Stimulated activated effector memory CD8-positive, alpha-beta T cell treated with anti-CD3 and anti-CD28 coated beads, Interleukin-12 subunit alpha, Interleukin-12 subunit beta, amount 100 ng/mL, for 72 hours (primary cell): ENCODE measurements around the gene CACNA1C.

ENCODE experiments used
- ATAC-seq: fragments of 150-1000 bp; cut with Tn5 transposase; 2 replicates; pipeline ENCODE4 v1.10.0; 2021
- DNase-seq, 2 donors: peaks; one replicate each; pipeline ENCODE4 v3.0.0; 2021 to 2022; ENCODE audit warnings: low spot score in 2 of 2
- H3K27ac Mint-ChIP-seq: one replicate; pipeline ENCODE4 v1.8.0; 2022; ENCODE audit warnings: mild to moderate bottlenecking, mixed read lengths
- H3K36me3 Mint-ChIP-seq: one replicate; pipeline ENCODE4 v1.8.0; 2022; ENCODE audit warnings: mild to moderate bottlenecking, mixed read lengths
- H3K4me1 Mint-ChIP-seq: one replicate; pipeline ENCODE4 v1.8.0; 2022; ENCODE audit warnings: mixed read lengths
- H3K4me3 Mint-ChIP-seq: one replicate; pipeline ENCODE4 v1.8.0; 2022; ENCODE audit warnings: mild to moderate bottlenecking, mixed read lengths
- H3K9me3 Mint-ChIP-seq: one replicate; pipeline ENCODE4 v1.8.0; 2022; ENCODE audit warnings: mixed read lengths

The CACNA1C gene

DNA sequence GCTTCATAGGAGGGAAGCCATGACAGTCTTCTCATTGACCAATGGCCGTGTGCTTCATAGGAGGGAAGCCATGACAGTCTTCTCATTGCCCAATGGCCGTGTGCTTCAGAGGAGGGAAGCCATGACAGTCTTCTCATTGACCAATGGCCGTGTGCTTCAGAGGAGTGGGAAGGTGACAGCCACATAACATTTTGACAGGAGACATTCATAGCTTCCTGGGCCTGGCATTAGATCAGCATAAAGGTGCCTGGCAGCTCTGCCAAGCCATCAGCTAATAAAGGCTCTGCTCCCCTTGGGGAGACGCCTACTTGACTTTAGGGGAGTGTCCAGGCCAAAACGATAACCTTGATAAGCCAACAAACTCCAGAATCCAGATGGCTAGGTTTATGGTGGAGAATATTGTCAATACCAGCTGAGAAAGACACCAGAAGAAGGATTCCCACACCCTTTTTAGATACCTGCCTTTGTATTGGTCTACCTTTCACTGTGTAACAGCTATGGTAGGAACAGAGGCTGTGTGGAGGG is 468.0 kb downstream of the CACNA1C start:
- Mint-ChIP-seq H3K36me3 (no peaks in the 10 kb centered on the region), H3K4me1 (no peaks in the 10 kb centered on the region), H3K9me3 (no peaks in the 10 kb centered on the region), H3K4me3 (no peak overlapping the region), H3K27ac (no peak overlapping the region)
- ATAC-seq (no peak), DNase-seq (no peak)

DNA sequence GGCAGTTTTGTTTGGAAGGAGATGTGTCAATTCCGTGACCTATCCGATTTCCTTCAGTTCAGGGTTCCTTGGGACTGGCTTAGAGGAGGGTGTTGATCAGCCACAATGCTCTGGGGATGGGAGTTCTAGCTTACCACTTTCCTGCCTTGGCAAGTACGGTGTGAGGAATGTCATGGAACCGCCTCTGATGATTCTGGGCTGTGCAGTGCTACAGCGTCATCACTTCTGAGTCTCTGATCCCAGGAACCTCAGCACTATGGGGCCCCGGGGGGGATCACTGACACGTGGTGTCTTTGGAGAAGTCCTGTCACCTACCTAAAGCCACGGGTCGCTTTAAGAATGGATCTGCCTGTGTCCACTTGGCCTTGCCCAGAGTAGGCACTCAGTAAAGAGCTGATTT is 470.5 kb downstream of the CACNA1C start:
- no peaks in the 10 kb centered on the region for H3K4me1 Mint-ChIP-seq
- H3K27ac Mint-ChIP-seq, result no peak overlapping the region
- H3K4me3 Mint-ChIP-seq, result no peak overlapping the region
- DNase-seq (no peak), ATAC-seq (no peak)
- no peaks in the 10 kb centered on the region for H3K36me3 Mint-ChIP-seq
- H3K9me3 Mint-ChIP-seq, result no peaks in the 10 kb centered on the region

DNA sequence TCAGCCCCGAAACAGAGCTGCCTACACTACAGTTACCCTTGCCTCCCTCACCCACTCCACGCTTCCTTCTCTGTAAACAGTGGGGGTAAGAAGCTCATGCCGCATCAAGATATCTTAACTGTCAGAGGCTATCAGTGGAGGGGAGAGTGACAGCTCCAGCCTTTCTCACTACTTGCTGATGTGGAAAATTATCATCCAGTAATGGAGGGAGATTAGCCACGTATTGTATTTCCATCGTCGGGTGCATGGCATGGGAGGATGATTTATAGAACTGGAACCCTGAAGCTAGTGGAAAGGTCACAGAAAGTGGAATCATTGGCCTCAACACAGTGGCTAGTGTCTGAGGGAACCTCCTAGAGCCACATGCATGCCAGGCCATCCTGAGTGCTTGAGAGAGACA is 471.1 kb downstream of the CACNA1C start:
- Mint-ChIP-seq H3K27ac (no peak overlapping the region), H3K36me3 (no peaks in the 10 kb centered on the region), H3K9me3 (no peaks in the 10 kb centered on the region), H3K4me3 (no peak overlapping the region), H3K4me1 (no peaks in the 10 kb centered on the region)
- DNase-seq, result no peak
- no peak for ATAC-seq

DNA sequence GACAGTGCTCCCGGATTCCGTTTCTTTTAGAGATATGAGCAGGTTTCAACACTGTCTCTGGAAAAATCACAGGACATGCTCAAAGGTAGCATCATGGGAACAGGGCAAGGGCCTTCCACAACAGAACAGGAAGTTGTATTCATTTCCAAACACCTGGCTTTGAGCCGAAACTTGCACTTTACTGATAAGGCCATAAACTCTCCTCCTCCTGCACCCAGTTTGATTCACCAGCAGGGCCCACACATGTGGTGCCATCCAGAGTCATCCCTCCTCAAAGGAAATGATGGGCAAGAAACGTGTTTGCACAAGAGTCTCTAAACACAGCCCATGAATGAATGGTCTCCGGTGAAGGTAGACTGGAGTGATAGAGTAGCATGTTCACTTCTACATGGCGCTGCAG is 473.6 kb downstream of the CACNA1C start:
- H3K9me3 Mint-ChIP-seq, result no peaks in the 10 kb centered on the region
- no peak for DNase-seq

DNA sequence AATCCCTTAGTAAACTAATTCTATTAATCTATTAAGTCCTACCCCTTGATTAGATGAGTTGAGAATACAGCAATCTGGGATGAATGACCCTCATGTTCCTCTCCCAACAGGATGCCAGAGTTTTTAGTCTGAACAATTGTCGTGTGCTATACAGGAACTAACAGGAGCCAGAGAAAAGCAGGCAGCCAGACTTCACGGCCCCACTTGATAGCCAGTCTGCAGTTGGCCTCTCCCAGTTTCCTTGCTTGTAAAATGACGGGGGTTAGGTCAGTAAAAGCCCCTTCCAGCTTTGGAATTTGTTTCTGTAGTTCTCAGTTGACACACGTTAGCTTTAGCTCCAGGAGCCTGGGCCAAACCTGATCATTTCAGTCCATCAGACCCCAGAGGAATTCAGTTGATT is 475.2 kb downstream of the CACNA1C start:
- peaks cover 4% of the 10 kb centered on the region for H3K4me1 Mint-ChIP-seq
- no peak overlapping the region for H3K4me3 Mint-ChIP-seq
- DNase-seq (no peak), ATAC-seq (no peak)
- H3K27ac Mint-ChIP-seq, result no peak overlapping the region
- no peaks in the 10 kb centered on the region for H3K9me3 Mint-ChIP-seq
- no peaks in the 10 kb centered on the region for H3K36me3 Mint-ChIP-seq

More for the DNA sequence above, 473.6 kb downstream of the CACNA1C start:
- Mint-ChIP-seq H3K36me3 (no peaks in the 10 kb centered on the region), H3K27ac (no peak overlapping the region), H3K4me3 (no peak overlapping the region), H3K4me1 (no peaks in the 10 kb centered on the region)
- ATAC-seq, result no peak

DNA sequence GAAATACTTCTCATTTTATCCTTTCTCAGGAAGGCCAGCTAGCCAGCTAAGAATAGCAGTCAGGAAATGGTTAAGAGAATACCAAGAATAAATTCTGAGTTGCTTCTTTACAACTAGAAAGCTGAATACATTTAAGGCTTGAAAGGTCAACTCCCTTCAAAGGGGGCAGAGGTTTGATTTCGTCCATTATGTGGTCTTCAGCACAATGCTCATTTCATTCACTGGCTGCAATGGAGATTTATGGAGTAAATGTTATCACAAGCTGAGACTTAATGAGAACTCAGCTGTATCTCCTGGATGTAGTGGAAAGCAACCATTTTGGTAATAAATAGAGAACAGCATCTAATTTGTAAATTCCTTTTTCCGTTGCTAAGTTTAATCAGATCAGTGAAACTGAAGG is 477.0 kb downstream of the CACNA1C start:
- no peaks in the 10 kb centered on the region for H3K36me3 Mint-ChIP-seq
- ATAC-seq (no peak), DNase-seq (no peak)
- H3K9me3 Mint-ChIP-seq, result no peaks in the 10 kb centered on the region
- peaks cover 4% of the 10 kb centered on the region for H3K4me1 Mint-ChIP-seq
- no peak overlapping the region for H3K4me3 Mint-ChIP-seq
- H3K27ac Mint-ChIP-seq, result no peak overlapping the region

DNA sequence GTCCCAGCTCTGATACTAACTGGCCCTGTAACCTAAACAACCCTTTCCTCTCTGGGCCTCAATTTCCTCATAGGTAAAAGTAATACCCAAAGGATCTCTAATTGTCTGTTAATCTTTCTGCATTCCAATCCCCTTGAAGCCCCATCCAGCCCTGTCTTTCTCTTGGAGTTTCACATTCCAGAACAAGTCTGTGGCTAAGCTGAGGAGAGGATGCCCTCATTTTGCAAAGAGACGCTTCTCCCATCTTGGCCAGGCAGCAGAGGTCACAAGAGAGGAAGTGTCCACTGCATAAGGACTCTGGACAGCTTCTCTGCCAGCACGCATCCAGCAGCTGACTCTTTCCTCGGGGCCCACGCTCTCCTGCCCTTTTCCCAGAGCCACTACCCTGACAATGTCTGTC is 478.6 kb downstream of the CACNA1C start:
- no peak overlapping the region for H3K27ac Mint-ChIP-seq
- ATAC-seq (no peak), DNase-seq (no peak)
- H3K4me1 Mint-ChIP-seq, result peaks cover 4% of the 10 kb centered on the region
- H3K9me3 Mint-ChIP-seq, result no peaks in the 10 kb centered on the region
- no peak overlapping the region for H3K4me3 Mint-ChIP-seq
- no peaks in the 10 kb centered on the region for H3K36me3 Mint-ChIP-seq

DNA sequence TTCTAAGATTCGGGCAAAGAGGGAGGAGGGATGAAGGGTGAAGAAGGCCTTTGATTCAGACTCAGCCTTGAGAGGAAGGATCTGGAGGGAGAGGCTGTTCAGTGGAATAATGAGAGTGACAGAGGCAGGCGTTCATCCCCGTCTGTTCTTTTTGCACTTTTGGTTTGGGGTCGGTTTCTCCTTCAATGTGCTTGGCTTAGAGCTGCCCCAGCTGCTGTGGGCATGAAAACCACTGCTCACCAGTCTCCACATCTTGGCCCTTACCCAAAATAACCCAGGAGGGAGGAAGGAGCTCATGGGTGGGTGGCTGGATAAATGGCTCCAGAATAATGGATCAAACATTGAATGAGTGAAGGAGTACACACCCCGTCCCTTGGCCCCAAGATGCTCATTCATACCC is 480.2 kb downstream of the CACNA1C start:
- Mint-ChIP-seq H3K9me3 (no peaks in the 10 kb centered on the region), H3K36me3 (no peaks in the 10 kb centered on the region), H3K4me3 (no peak overlapping the region), H3K27ac (no peak overlapping the region), H3K4me1 (peaks cover 4% of the 10 kb centered on the region)
- ATAC-seq (no peak), DNase-seq (no peak)

DNA sequence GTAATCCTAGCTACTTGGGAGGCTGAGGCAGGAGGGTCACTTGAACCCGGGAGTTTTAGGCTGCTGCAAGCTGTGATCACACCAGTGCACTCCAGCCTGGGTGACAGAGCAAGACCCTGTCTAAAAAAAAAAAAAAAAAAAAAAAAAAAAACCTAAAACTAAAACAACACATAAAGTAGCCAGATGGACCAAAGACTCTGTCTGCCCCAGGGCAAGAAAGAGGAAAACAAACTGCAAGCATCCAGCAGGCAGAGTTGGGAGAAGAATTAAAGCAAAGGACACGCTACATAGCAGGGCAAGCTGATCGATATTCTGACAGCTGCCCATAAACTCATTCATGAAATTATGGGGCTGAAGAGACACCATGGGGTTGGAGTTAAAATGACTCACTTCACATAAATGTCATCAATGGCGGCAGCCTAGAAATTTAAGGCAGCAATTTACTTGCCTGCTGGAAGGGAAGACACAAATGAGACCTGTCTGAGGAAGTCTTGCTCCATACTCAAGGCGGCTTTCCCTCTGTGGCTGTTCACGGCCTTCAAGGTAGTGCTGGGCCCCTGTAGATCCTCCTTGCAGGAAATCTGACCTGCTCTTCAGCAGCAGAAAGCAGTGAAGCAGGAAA is 482.9 kb downstream of the CACNA1C start:
- H3K27ac Mint-ChIP-seq, result no peak overlapping the region
- H3K4me1 Mint-ChIP-seq, result peaks cover 4% of the 10 kb centered on the region
- DNase-seq, result no peak
- no peaks in the 10 kb centered on the region for H3K36me3 Mint-ChIP-seq
- H3K9me3 Mint-ChIP-seq, result no peaks in the 10 kb centered on the region
- ATAC-seq, result no peak
- H3K4me3 Mint-ChIP-seq, result no peak overlapping the region

DNA sequence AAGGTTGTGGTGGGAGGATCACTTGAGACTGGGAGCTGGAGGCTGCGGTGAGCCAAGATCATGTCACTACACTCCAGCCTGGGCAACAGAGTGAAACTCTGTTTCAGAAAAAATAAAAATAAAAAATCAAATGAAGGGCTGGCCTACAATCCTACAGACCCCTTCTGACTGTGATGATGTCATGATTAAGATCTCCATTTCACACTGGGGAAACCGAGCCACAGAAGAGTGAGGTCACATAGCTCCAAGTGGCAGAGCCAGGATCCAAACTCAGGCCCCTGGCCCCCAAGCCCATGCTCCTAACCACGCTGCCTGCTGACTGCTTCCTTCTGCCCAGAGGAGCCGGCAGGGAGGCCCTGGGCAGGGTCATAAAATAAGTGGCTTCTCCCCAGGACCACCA is 483.9 kb downstream of the CACNA1C start:
- Mint-ChIP-seq H3K4me1 (peaks cover 4% of the 10 kb centered on the region), H3K4me3 (no peak overlapping the region), H3K9me3 (no peaks in the 10 kb centered on the region), H3K36me3 (no peaks in the 10 kb centered on the region), H3K27ac (no peak overlapping the region)
- DNase-seq (no peak), ATAC-seq (no peak)

DNA sequence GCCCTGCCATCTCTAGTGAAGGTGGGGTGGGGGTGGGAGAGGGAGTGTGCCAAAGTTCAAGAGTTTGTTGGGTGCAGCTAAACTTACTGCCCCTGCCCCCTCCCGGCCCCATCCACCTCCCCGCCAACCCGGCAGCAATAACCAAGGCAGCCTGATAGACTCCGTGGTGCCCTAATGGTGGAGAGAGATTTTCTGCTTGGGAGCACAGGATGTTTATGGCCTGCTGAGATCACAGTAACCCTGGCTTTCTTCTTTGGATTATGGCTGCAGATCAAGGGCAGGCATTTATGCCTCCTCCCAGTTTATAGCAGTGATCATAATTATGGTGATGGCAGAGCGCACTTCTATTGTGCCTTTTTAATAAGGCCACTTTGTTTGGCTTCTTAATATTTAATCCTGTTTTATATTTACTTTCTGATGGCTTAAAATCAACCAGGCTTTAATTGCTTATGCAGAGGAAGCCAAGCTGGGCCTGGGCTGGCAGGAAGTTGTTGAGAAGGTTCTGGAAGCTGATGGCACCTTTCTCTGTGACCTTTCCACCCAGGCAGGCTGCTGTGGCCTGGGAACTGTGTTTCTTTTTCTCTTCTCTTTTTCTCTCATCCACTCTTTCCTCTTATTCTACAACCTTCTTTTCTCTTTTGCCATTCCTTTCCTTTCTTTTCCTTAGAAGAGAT is 485.2 kb downstream of the CACNA1C start:
- no peaks in the 10 kb centered on the region for H3K9me3 Mint-ChIP-seq
- H3K4me1 Mint-ChIP-seq, result no peaks in the 10 kb centered on the region
- ATAC-seq (no peak), DNase-seq (no peak)
- no peaks in the 10 kb centered on the region for H3K36me3 Mint-ChIP-seq
- H3K27ac Mint-ChIP-seq, result no peak overlapping the region
- no peak overlapping the region for H3K4me3 Mint-ChIP-seq

DNA sequence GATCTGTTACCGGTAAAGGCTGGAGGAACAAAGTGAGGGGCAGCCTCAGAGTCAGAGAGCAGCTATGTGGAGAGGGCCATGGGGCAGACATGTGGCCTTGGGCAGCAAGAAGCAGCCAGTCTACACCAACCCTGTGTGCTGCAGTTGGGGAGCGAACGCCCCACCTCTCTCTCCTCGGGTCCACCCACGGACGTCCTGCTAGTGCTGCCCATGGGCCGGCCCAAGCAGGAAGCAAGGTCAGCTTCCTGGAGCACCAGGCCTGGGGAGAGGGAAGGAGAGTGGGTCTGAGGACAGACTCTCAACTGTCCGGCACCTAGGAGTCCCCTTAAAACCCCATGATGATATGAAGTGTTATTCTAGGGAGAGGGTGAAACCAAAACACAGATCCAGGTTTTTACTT is 487.2 kb downstream of the CACNA1C start:
- no peaks in the 10 kb centered on the region for H3K9me3 Mint-ChIP-seq
- ATAC-seq (no peak), DNase-seq (no peak)
- peaks cover 7% of the 10 kb centered on the region for H3K4me1 Mint-ChIP-seq
- H3K27ac Mint-ChIP-seq, result no peak overlapping the region
- no peak overlapping the region for H3K4me3 Mint-ChIP-seq
- no peaks in the 10 kb centered on the region for H3K36me3 Mint-ChIP-seq

DNA sequence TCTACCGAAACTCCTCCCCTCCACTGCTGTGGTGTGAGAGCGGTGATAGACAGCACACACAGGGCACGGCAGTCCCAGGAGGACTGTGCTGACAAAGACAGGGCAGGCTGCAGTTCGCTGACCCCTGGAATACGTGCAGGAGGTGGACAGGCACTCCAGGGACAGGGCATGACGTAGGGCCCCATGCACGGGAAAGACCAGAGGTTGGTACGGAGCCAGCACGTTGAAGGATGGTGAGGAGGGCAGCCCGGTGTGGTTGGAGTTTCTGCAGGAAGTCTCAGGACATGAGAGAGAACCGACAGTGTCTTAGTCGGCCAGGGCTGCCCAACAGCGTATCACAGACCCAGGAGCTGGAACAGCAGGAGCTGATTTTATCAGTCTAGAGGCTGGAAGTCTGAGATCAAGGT is 487.8 kb downstream of the CACNA1C start:
- no peak overlapping the region for H3K4me3 Mint-ChIP-seq
- H3K27ac Mint-ChIP-seq, result no peak overlapping the region
- H3K4me1 Mint-ChIP-seq, result peaks cover 7% of the 10 kb centered on the region
- ATAC-seq (no peak), DNase-seq (no peak)
- H3K36me3 Mint-ChIP-seq, result no peaks in the 10 kb centered on the region
- no peaks in the 10 kb centered on the region for H3K9me3 Mint-ChIP-seq

DNA sequence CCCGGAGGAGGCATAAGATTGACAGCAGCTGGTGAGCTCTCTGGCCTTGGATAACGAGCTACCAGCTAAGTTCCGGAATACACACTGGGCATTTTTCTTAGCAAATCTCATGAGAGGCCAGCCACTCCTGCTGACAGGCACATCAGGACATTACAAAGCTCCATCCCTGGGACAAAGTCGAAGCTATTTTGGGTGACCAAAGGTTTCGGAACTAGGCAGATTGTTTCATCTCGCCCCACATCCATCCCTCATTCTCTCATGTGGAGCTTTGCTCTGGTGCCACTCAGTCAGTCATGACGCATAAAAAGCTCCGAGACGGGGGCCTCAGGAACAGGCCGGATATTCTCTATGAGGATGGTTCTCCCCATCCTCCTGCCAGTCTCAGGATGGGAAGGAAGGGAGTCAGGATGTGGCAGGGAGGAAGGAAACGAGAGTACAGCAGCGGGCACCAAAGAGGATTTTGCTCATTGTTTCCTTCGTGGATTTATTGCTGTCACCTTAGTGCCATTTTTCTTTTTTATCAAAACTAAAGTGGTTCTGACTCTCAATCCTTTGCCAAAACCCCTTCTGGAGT is 488.9 kb downstream of the CACNA1C start:
- Mint-ChIP-seq H3K27ac (no peak overlapping the region), H3K4me3 (no peak overlapping the region), H3K9me3 (no peaks in the 10 kb centered on the region), H3K36me3 (no peaks in the 10 kb centered on the region), H3K4me1 (peaks cover 7% of the 10 kb centered on the region)
- DNase-seq, result no peak
- no peak for ATAC-seq

DNA sequence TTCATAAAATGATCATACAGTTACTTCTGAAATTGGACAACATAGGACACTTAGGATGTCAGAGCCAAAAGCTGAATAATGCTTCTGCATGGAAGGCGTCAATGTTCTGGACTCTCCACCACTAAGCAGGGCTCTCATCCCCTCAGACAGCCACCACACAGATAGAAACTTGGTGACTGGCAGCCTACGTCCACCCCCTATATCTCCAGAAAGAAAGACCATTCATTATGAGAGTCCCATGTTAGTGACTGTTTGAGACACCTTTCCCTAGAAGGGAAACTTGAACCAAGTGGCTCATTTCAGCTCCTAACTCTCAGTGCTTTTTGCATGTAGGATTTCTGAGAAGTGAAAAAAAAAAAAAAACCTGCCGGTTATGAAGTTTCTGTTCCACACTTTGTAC is 491.0 kb downstream of the CACNA1C start:
- peak; percentile 94 for ATAC-seq
- no peak overlapping the region for H3K27ac Mint-ChIP-seq
- H3K4me3 Mint-ChIP-seq, result no peak overlapping the region
- no peaks in the 10 kb centered on the region for H3K9me3 Mint-ChIP-seq
- H3K4me1 Mint-ChIP-seq, result peaks cover 7% of the 10 kb centered on the region
- no peaks in the 10 kb centered on the region for H3K36me3 Mint-ChIP-seq
- DNase-seq, result peak in 1 of 2 donors; percentile 54

DNA sequence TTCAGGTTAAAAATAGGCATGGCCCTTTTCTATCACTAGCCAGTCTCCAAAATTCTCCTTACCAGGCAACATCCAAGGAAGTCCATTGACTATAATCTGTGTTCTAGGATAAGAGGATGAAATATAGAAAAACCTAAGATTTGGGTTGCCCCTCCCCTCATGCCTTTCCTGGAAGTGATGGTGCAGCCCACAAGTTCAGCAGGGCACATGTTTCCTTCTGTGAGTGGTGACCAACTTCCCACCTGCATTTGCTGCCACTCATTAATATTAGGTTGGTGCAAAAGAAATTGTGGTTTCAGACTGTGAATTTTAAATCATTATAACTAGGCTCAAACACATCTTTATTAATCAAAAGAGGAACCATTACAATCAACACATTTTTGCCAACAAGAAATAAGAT is 491.4 kb downstream of the CACNA1C start:
- Mint-ChIP-seq H3K4me1 (peaks cover 7% of the 10 kb centered on the region), H3K27ac (no peak overlapping the region), H3K36me3 (no peaks in the 10 kb centered on the region), H3K9me3 (no peaks in the 10 kb centered on the region), H3K4me3 (no peak overlapping the region)
- DNase-seq (peak in 1 of 2 donors; percentile 54), ATAC-seq (peak; percentile 22)
